Measurements from ENCODE around the gene TRDMT1.

The TRDMT1 gene

DNA sequence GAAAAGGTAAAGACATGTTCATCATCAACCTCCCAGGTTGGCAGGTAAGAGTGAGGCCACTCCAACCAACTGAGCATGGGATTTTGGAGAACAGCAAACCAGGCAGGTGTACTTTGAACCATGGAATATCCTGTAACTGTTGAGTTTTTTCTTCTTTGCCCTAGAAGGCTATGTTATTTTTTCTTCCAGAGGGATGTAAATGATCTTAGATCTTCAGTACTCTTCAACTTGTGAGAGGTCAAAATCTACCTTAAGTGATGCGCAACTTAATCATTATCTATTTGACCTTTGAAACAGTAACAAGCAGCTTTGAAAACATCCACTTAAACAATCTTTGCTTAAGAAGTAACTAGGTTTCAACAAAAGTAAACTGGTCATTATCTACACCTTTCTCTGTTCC, 71.7 kb downstream of the TRDMT1 start, which contains the start of gene CUBN:
Gene CUBN, minus strand, starts transcription at position 71 of the 400 bp plus-strand sequence. Its CDS starts 46 bp downstream, at position 25.
- ChIA-PET POLR2A (no interaction called here), CTCF (no interaction called here)
- DNase-seq (ENCODE audit: extremely low spot score): no peak
- TF ChIP-seq CTCF (IDR thresholded peaks at IDR 0.05; ENCODE audit: control extremely low read depth, extremely low read depth, low read depth, missing control alignments): no peak

DNA sequence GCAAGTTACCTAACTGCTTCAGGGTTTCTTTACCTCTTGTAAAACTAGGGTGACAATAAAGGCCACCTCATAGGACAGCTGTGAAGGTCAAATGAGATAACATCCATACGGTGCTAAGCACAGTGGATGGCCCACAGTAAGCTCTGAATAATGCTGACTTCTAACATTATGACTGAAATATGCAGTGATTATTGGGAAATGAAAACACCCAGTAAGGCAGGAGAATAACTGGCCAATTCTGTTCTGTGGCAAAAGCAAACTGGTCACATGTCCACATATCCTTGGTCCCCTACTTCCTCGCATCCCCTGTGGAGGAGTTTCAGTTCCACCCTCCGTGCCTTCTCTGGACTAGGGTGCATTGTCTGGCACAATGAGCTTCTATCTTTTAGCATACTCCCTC, 73.2 kb downstream of the TRDMT1 start:
- POLR2A ChIA-PET: no interaction called here
- CTCF ChIA-PET: no interaction called here
- no peak for DNase-seq (ENCODE audit: extremely low spot score)
- TF ChIP-seq CTCF (IDR thresholded peaks at IDR 0.05; ENCODE audit: control extremely low read depth, extremely low read depth, low read depth, missing control alignments): no peak

DNA sequence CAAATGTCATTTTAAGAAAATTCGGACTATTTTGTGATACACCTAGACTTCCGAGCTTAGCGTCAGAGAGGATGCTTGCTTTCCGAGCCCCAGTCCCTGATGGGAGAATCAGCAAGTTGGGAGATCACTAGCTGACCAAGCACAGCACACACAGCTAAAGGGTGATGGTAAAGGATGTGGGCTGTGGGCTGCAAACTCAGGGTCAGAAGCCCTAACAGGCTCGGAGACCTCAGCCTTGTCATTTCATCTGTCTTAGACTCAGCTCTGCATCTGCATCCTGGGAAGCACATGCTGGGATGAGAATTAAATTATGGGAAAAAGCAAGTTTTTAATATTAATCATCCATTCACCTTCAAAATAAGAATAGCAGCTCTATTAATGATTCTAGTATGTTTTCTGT, 75.1 kb downstream of the TRDMT1 start:
- TF ChIP-seq CTCF (IDR thresholded peaks at IDR 0.05; ENCODE audit: control extremely low read depth, extremely low read depth, low read depth, missing control alignments): no peak
- DNase-seq (ENCODE audit: extremely low spot score): no peak
- CTCF ChIA-PET: no interaction called here
- POLR2A ChIA-PET: no interaction called here

- DNase-seq (ENCODE audit: extremely low spot score): no peak
- POLR2A ChIA-PET: no interaction called here
- CTCF ChIA-PET: no interaction called here
These were observed 76.1 kb downstream of the TRDMT1 start for GRCh38 chr10:17125206-17125893.

DNA sequence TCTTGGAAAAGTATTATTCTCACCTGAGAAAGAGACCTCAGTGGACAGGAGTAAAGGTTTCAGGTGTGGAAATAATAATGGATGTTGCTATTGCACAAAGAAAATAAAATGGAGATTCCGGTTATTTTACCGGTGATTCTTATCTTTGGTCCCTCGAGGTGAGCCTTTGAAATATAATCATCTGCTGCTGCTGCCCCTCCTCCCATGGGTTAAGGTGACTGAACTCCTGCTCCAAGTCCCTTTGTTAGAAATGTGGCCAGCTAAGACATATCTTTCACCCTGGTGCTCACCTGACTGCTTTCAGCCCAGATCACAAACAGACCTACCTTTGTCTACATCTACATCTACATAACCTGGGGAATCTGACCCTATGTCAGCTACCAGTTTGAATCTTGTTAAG, 77.5 kb downstream of the TRDMT1 start:
- no peak for TF ChIP-seq CTCF (IDR thresholded peaks at IDR 0.05; ENCODE audit: control extremely low read depth, extremely low read depth, low read depth, missing control alignments)
- no peak for DNase-seq (ENCODE audit: extremely low spot score)
- CTCF ChIA-PET: no interaction called here
- POLR2A ChIA-PET: no interaction called here

More at GRCh38 chr10:17125206-17125893, 76.1 kb downstream of the TRDMT1 start:
- no peak for TF ChIP-seq CTCF (IDR thresholded peaks at IDR 0.05; ENCODE audit: control extremely low read depth, extremely low read depth, low read depth, missing control alignments)

DNA sequence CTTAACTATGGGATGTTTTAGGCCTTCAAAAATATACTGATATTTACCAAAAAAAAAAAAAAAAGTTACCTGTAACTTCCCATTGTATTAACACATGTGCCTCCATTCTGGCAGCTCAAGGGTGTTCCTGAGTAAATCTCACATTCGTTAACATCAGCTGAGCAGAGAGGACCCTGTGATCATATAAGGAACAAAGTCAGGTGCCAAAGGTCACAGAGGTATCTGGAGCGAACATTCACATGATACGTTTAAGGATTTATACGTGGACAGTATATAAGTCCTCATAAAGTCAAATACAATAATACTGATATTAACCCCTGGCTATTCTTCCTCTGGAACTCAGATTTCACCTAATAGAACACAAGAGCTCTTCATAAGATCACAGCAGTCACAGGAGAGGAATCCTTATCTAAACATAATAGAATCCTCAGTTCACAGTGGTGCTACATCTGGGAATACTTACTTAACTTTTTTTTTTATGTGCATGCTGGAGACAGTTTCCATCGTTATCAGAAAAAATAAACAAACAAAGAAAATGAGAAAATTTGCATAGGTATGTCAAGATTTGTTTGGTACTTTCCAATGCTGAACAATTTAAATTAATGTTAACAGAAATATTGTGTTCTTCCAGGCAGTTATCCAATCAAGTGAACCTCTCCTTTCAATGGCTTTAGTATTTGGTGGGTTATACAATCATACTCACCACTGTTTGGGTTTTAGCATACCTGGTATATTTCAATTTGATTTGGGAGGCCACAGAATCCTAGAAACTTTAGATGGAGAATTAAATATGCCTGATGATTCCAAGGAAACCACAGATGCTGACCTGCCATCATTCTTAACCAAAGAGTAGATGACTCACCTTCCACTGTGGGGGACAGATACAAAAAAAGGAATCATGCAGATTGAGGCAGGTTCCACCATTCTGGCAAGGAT, 78.5 kb downstream of the TRDMT1 start:
- DNase-seq (ENCODE audit: extremely low spot score): no peak
- TF ChIP-seq CTCF (IDR thresholded peaks at IDR 0.05; ENCODE audit: control extremely low read depth, extremely low read depth, low read depth, missing control alignments): no peak
- ChIA-PET POLR2A (no interaction called here), CTCF (interaction anchor here (1.1 kb wide), 1 partner anchor 16 kb away, joined by 3 read pairs; no protein-coding TSS in a partner anchor)

Data from GM10248 (cell line).